Measurements from ENCODE around the gene PDE4D. TPM values are rescaled to one million over a fixed set of nuclear protein-coding genes. Genes with fewer than 3 reads are reported as not detected.

The PDE4D gene
- polyA plus RNA-seq, 4 donors, result 20.9 to 26.9 (median 24.2) TPM

- no peak for DNase-seq (ENCODE audit: low read depth in 4 of 4, low spot score in 3 of 4)
Measured at GRCh38 chr5:59564895-59565294, 328.6 kb downstream of the PDE4D start.

- DNase-seq (ENCODE audit: low read depth in 4 of 4, low spot score in 3 of 4), result no peak
Measured at GRCh38 chr5:59562756-59563389, 330.7 kb downstream of the PDE4D start.

- DNase-seq (ENCODE audit: low read depth in 4 of 4, low spot score in 3 of 4), result no peak
Measured at GRCh38 chr5:59560553-59560952, 333.0 kb downstream of the PDE4D start.

- DNase-seq (ENCODE audit: low read depth in 4 of 4, low spot score in 3 of 4), result no peak
Measured at GRCh38 chr5:59559847-59560246, 333.7 kb downstream of the PDE4D start.

- DNase-seq (ENCODE audit: low read depth in 4 of 4, low spot score in 3 of 4), result no peak
Measured at GRCh38 chr5:59559323-59559722, 334.2 kb downstream of the PDE4D start.

GRCh38 chr5:59558501-59558900 lies 335.0 kb downstream of the PDE4D start:
- no peak for DNase-seq (ENCODE audit: low read depth in 4 of 4, low spot score in 3 of 4)

- no peak for DNase-seq (ENCODE audit: low read depth in 4 of 4, low spot score in 3 of 4)
Measured at GRCh38 chr5:59557572-59557971, 336.0 kb downstream of the PDE4D start.

- DNase-seq (ENCODE audit: low read depth in 4 of 4, low spot score in 3 of 4), result no peak
Measured at GRCh38 chr5:59555596-59555995, 337.9 kb downstream of the PDE4D start.

- no peak for DNase-seq (ENCODE audit: low read depth in 4 of 4, low spot score in 3 of 4)
Measured at GRCh38 chr5:59554501-59554900, 339.0 kb downstream of the PDE4D start.

GRCh38 chr5:59553992-59554391 lies 339.5 kb downstream of the PDE4D start:
- DNase-seq (ENCODE audit: low read depth in 4 of 4, low spot score in 3 of 4), result no peak

GRCh38 chr5:59548807-59549357 lies 344.6 kb downstream of the PDE4D start:
- DNase-seq (ENCODE audit: low read depth in 4 of 4, low spot score in 3 of 4), result no peak

GRCh38 chr5:59547731-59548130 lies 345.8 kb downstream of the PDE4D start:
- DNase-seq (ENCODE audit: low read depth in 4 of 4, low spot score in 3 of 4), result no peak

GRCh38 chr5:59544573-59544972 lies 349.0 kb downstream of the PDE4D start:
- DNase-seq (ENCODE audit: low read depth in 4 of 4, low spot score in 3 of 4), result no peak

- DNase-seq (ENCODE audit: low read depth in 4 of 4, low spot score in 3 of 4), result no peak
Measured at GRCh38 chr5:59543821-59544442, 349.6 kb downstream of the PDE4D start.

GRCh38 chr5:59542851-59543820 lies 350.4 kb downstream of the PDE4D start:
- peak in 2 of 4 donors; percentile 44 to 47 for DNase-seq (ENCODE audit: low read depth in 4 of 4, low spot score in 3 of 4)

- no peak for DNase-seq (ENCODE audit: low read depth in 4 of 4, low spot score in 3 of 4)
Measured at GRCh38 chr5:59542306-59542705, 351.2 kb downstream of the PDE4D start.

- DNase-seq (ENCODE audit: low read depth in 4 of 4, low spot score in 3 of 4), result no peak
Measured at GRCh38 chr5:59540366-59540765, 353.2 kb downstream of the PDE4D start.

- no peak for DNase-seq (ENCODE audit: low read depth in 4 of 4, low spot score in 3 of 4)
Measured at GRCh38 chr5:59538750-59539121, 354.8 kb downstream of the PDE4D start.

GRCh38 chr5:59537961-59538749 lies 355.4 kb downstream of the PDE4D start:
- no peak for DNase-seq (ENCODE audit: low read depth in 4 of 4, low spot score in 3 of 4)

- no peak for DNase-seq (ENCODE audit: low read depth in 4 of 4, low spot score in 3 of 4)
Measured at GRCh38 chr5:59536875-59537274, 356.7 kb downstream of the PDE4D start.
